Measurements from ENCODE around the gene CCN5.

The CCN5 gene

GRCh38 chr20:44716309-44717106 lies 1.3 kb downstream of the CCN5 start:
- no peak for DNase-seq (ENCODE audit: low spot score)

- DNase-seq (ENCODE audit: low spot score): no peak
These were observed 2.8 kb downstream of the CCN5 start for GRCh38 chr20:44717986-44718385.

GRCh38 chr20:44719841-44720240 lies 4.7 kb downstream of the CCN5 start:
- no peak for DNase-seq (ENCODE audit: low spot score)

GRCh38 chr20:44720621-44720996 lies 5.4 kb downstream of the CCN5 start:
- no peak for DNase-seq (ENCODE audit: low spot score)

- no peak for DNase-seq (ENCODE audit: low spot score)
These were observed 6.0 kb downstream of the CCN5 start for GRCh38 chr20:44720997-44721784.

- no peak for DNase-seq (ENCODE audit: low spot score)
These were observed 6.6 kb downstream of the CCN5 start for GRCh38 chr20:44721785-44722054.

GRCh38 chr20:44722990-44723389 lies 7.8 kb downstream of the CCN5 start:
- no peak for DNase-seq (ENCODE audit: low spot score)

- DNase-seq (ENCODE audit: low spot score): no peak
These were observed 8.2 kb downstream of the CCN5 start for GRCh38 chr20:44723391-44723790.

GRCh38 chr20:44723798-44724362 lies 8.7 kb downstream of the CCN5 start:
- no peak for DNase-seq (ENCODE audit: low spot score)

- DNase-seq (ENCODE audit: low spot score): no peak
These were observed 9.4 kb downstream of the CCN5 start for GRCh38 chr20:44724423-44725091.

- DNase-seq (ENCODE audit: low spot score): no peak
These were observed 10.7 kb downstream of the CCN5 start for GRCh38 chr20:44725837-44726236.

- DNase-seq (ENCODE audit: low spot score): no peak
These were observed 11.9 kb downstream of the CCN5 start for GRCh38 chr20:44727039-44727438.

- no peak for DNase-seq (ENCODE audit: low spot score)
These were observed 12.5 kb downstream of the CCN5 start for GRCh38 chr20:44727651-44728050.

- DNase-seq (ENCODE audit: low spot score): no peak
These were observed 13.8 kb downstream of the CCN5 start for GRCh38 chr20:44728801-44729443.

GRCh38 chr20:44730441-44730840 lies 15.3 kb downstream of the CCN5 start:
- DNase-seq (ENCODE audit: low spot score): no peak

GRCh38 chr20:44731657-44732056 lies 16.5 kb downstream of the CCN5 start:
- DNase-seq (ENCODE audit: low spot score): no peak

GRCh38 chr20:44732327-44732726 lies 17.2 kb downstream of the CCN5 start:
- DNase-seq (ENCODE audit: low spot score): no peak

- peak; percentile 75 for DNase-seq (ENCODE audit: low spot score)
These were observed 18.3 kb downstream of the CCN5 start for GRCh38 chr20:44733341-44734069.

- DNase-seq (ENCODE audit: low spot score): no peak
These were observed 19.8 kb downstream of the CCN5 start for GRCh38 chr20:44734938-44735337.

- no peak for DNase-seq (ENCODE audit: low spot score)
These were observed 20.6 kb downstream of the CCN5 start for GRCh38 chr20:44735816-44736169.

- peak; percentile 69 for DNase-seq (ENCODE audit: low spot score)
These were observed 21.2 kb downstream of the CCN5 start for GRCh38 chr20:44736170-44737021.
